Upper lobe of right lung (tissue), 1 donor: ENCODE data around the gene LRRC30. TPM values are rescaled to one million over a fixed set of nuclear protein-coding genes. Genes with fewer than 3 reads are reported as not detected.

ENCODE experiments used
- ATAC-seq: fragments of 200-7000 bp; cut with Tn5 transposase; one replicate; pipeline ENCODE4 v1.9.1; 2020; ENCODE audit warnings: mild to moderate bottlenecking, moderate library complexity
- DNase-seq: peaks from one replicate; pipeline ENCODE4 v3.0.0-alpha.2; 2020
- H3K27ac ChIP-seq: fragments of 200-600 bp; one replicate; pipeline ENCODE4 v1.8.0; 2022
- H3K27me3 ChIP-seq: fragments of 200-600 bp; one replicate; pipeline ENCODE4 v1.8.0; 2022; ENCODE audit warnings: mild to moderate bottlenecking
- H3K36me3 ChIP-seq: fragments of 200-600 bp; one replicate; pipeline ENCODE4 v1.8.0; 2022
- H3K4me1 ChIP-seq: fragments of 200-600 bp; one replicate; pipeline ENCODE4 v1.8.0; 2022
- H3K4me3 ChIP-seq: fragments of 200-600 bp; one replicate; pipeline ENCODE4 v1.8.0; 2022; ENCODE audit warnings: mild to moderate bottlenecking
- H3K9me3 ChIP-seq: fragments of 200-600 bp; one replicate; pipeline ENCODE4 v1.8.0; 2022
- intact Hi-C: fragments of 100-400 bp; cut with DNase I; formaldehyde crosslinking; loops from one replicate; pipeline ENCODE4 v1.11.0; 2022
- long read RNA-seq: library from polyadenylated mRNA; unstranded; transcript quantifications from one replicate; pipeline ENCODE4 v2.0.0, GENCODE V29; 2021
- total RNA-seq: library from RNA; stranded (reverse); fragmentation: NEBNext Ultra II Directional; extraction: Animal tissue kit (Norgen Biotek cat#: 25700); gene quantifications from one replicate; pipeline ENCODE4 v1.2.1, GENCODE V29; 2021
- TF ChIP-seq, protein P1 (sequence below): fragments of 200-600 bp; IDR thresholded peaks from one replicate; pipeline ENCODE4 v1.8.0; 2022; ENCODE audit warnings: antibody characterized with exemption
- donor health status: DM: no; HTN: yes; CAD: no; lungs with severe emphysema.

The LRRC30 gene
- total RNA-seq = not detected
- long read RNA-seq = 0 reads

DNA sequence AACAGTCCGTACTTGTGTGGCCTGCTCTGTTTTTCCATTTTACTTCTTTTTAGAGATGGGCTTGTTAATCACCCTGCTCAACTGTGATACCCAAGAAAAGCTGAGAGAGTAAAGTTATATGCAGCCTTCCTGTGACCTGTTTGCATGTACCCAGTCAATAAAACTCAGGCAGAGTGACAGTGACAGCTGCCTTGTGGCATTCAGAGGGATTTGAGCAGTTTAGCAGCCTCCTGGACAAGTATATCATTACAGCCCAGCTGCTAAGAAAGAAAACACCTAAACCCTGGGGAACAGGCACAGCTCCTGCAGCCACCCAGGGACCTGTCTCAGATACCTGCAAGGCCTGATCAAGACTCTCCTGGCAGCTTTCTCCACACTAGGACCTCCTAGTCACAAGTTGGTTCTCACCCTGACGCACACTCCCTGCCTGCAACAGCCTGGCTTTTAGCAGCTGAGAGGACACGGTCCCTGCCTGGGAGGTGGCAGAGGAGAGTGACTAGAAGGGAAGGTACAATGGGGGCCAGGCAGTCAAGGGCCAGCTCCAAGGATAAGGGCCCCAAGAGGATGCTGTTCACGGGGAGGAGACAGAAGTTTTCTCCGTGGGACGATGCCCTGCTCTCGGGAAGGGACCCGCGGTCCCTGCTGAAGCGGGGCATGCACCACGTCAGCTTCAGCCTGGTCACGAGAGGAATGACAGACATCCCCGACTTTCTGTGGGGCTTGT lies at the start of gene LRRC30:
Gene LRRC30, plus strand, starts transcription at position 464 of the 724 bp plus-strand sequence. Its CDS starts 50 bp downstream, at position 514.
- Histone ChIP-seq H3K27ac (no peak within 1 kb of the TSS), H3K9me3 (no peaks in the 10 kb centered on the region), H3K4me1 (peaks cover 3% of the 10 kb centered on the region), H3K27me3 (no peaks in the 10 kb centered on the region), H3K36me3 (no peaks in the 10 kb centered on the region), H3K4me3 (no peak within 1 kb of the TSS)
- TF ChIP-seq, protein P1, sequence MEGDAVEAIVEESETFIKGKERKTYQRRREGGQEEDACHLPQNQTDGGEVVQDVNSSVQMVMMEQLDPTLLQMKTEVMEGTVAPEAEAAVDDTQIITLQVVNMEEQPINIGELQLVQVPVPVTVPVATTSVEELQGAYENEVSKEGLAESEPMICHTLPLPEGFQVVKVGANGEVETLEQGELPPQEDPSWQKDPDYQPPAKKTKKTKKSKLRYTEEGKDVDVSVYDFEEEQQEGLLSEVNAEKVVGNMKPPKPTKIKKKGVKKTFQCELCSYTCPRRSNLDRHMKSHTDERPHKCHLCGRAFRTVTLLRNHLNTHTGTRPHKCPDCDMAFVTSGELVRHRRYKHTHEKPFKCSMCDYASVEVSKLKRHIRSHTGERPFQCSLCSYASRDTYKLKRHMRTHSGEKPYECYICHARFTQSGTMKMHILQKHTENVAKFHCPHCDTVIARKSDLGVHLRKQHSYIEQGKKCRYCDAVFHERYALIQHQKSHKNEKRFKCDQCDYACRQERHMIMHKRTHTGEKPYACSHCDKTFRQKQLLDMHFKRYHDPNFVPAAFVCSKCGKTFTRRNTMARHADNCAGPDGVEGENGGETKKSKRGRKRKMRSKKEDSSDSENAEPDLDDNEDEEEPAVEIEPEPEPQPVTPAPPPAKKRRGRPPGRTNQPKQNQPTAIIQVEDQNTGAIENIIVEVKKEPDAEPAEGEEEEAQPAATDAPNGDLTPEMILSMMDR = no peak
- ATAC-seq (no peak), DNase-seq (no peak)
- intact Hi-C loops = no loop called here

DNA sequence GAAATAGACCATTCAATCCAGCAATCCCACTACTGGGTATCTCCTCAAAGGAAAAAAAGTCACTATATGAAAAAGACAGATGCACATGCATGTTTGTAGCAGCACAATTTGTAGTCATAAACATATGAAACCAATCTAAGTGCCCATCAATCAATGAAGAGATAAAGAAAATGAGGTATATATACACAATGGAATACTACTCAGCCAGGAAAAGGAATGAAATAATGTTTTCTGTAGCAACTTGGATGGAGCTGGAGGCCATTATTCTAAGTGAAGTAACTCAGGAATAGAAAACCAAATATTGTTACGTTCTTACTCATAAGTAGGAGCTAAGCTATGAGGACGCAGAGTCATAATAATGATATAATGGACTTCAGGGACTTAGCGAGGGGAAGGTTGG lies 45.2 kb upstream of the LRRC30 start:
- intact Hi-C loops = no loop called here
- H3K4me3 ChIP-seq = no peak overlapping the region
- H3K4me1 ChIP-seq = no peaks in the 10 kb centered on the region
- no peaks in the 10 kb centered on the region for H3K36me3 ChIP-seq
- DNase-seq = no peak
- H3K27ac ChIP-seq = no peak overlapping the region
- H3K27me3 ChIP-seq = no peaks in the 10 kb centered on the region
- no peak for ATAC-seq
- TF ChIP-seq, protein P1 = no peak
- no peaks in the 10 kb centered on the region for H3K9me3 ChIP-seq

DNA sequence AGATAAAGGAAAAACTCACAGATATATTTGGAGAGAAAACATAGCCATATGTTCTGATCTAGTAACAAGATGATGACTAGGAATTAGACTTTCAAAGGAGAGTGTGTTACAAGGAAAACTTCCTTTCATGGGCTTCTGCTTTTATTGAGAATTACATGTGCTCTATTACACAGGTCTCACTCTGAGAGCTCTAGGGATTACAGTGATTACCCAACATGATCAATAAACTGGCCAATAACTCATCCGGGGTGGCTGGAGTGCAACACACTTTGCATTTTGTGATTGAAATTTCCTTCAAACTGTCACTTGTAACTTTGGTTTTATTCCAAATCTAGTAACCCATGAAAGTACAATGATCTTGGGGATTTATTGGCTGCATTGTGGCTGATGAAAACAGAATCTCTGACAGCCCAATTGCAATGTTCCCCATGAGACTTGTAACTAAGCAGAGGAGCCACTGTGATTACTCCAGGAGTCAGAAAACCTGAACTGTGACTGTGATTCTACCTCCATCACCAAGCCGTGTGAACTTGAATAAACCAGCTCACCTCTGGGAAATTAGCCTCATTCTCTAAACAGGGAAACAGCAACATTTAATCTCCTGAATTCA lies 40.2 kb upstream of the LRRC30 start:
- Histone ChIP-seq H3K4me3 (no peak overlapping the region), H3K4me1 (no peaks in the 10 kb centered on the region), H3K36me3 (no peaks in the 10 kb centered on the region), H3K9me3 (no peaks in the 10 kb centered on the region), H3K27ac (no peak overlapping the region), H3K27me3 (no peaks in the 10 kb centered on the region)
- intact Hi-C loops = no loop called here
- DNase-seq (no peak), ATAC-seq (no peak)
- TF ChIP-seq, protein P1 = no peak

DNA sequence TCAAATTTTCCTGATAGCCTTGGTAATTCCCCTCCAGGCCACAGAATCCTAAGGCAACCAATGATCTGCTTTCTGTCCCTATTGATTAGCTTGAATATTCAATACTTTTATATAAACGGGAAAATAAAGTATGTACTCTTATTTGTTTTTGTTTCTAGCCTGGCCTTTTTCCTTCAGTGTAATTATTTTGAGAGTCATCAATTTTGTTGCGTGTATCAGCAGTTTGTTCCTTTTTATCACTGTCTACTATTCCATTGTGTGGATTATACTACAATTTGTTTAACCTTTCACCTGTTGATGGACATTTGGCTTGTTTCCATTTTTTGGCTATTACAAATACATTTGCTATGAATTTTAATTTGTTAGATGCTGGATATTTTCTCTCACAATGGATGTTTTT lies 39.2 kb upstream of the LRRC30 start:
- no peak for ATAC-seq
- intact Hi-C loops = no loop called here
- no peak overlapping the region for H3K27ac ChIP-seq
- no peaks in the 10 kb centered on the region for H3K27me3 ChIP-seq
- no peak overlapping the region for H3K4me3 ChIP-seq
- TF ChIP-seq, protein P1 = no peak
- H3K4me1 ChIP-seq = no peaks in the 10 kb centered on the region
- H3K9me3 ChIP-seq = no peaks in the 10 kb centered on the region
- DNase-seq = no peak
- H3K36me3 ChIP-seq = no peaks in the 10 kb centered on the region

DNA sequence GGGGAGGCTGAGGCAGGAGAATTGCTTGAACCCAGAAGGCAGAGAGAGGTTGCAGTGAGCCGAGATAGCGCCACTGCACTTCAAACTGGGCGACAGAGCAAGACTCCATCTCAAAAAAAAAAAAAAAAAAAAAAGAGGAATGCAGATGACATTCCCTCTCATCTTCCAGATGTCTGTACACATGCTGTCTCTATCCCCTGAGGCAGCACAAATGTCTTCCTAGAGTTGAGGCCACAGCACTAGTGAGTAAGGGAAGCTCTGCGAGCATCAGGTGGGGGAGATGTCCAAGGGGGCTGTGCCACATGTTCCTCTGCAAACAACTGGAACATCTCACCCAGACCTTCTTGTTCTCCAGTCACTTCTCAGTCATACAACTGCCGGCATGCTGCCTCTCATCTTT lies 35.6 kb upstream of the LRRC30 start:
- DNase-seq = no peak
- no peak overlapping the region for H3K4me3 ChIP-seq
- H3K4me1 ChIP-seq = peaks cover 3% of the 10 kb centered on the region
- no peaks in the 10 kb centered on the region for H3K27me3 ChIP-seq
- intact Hi-C loops = no loop called here
- no peaks in the 10 kb centered on the region for H3K9me3 ChIP-seq
- no peaks in the 10 kb centered on the region for H3K36me3 ChIP-seq
- H3K27ac ChIP-seq = no peak overlapping the region
- TF ChIP-seq, protein P1 = no peak
- no peak for ATAC-seq
